ENCODE results near the gene NECTIN1.

The NECTIN1 gene

GRCh38 chr11:119627286-119627685, 101.7 kb downstream of the NECTIN1 start:
- no peak overlapping the region for H3K4me3 ChIP-seq (replicated peaks; ENCODE audit: insufficient read depth, low read length)
- H3K27me3 ChIP-seq (ENCODE audit: insufficient read depth, poor library complexity, severe bottlenecking), result no peaks in the 10 kb centered on the region
- no peak for DNase-seq (ENCODE audit: low read depth in 1 of 2, low spot score in 1 of 2)
- TF ChIP-seq GABPA (IDR thresholded peaks at IDR 0.05; ENCODE audit: low read depth), result no peak
- TF ChIP-seq SPI1 (IDR thresholded peaks at IDR 0.05; ENCODE audit: borderline replicate concordance, low read depth), result no peak
- TF ChIP-seq POLR2AphosphoS5 (IDR thresholded peaks at IDR 0.05; ENCODE audit: low read depth), result no peak
- TF ChIP-seq CTCF (IDR thresholded peaks at IDR 0.05; ENCODE audit: insufficient read depth, low read length), result no peak
- no peak for TF ChIP-seq REST (IDR thresholded peaks at IDR 0.05; ENCODE audit: insufficient replicate concordance, low read depth)
- no peak overlapping the region for H3K27ac ChIP-seq (replicated peaks)

GRCh38 chr11:119626871-119627270, 102.1 kb downstream of the NECTIN1 start:
- DNase-seq (ENCODE audit: low read depth in 1 of 2, low spot score in 1 of 2), result peak in 1 of 2 experiments; percentile 81
- Histone ChIP-seq H3K4me3 (replicated peaks; ENCODE audit: insufficient read depth, low read length) (no peak overlapping the region), H3K27me3 (ENCODE audit: insufficient read depth, poor library complexity, severe bottlenecking) (no peaks in the 10 kb centered on the region), H3K27ac (replicated peaks) (no peak overlapping the region)
- TF ChIP-seq GABPA (IDR thresholded peaks at IDR 0.05; ENCODE audit: low read depth) (no peak), CTCF (IDR thresholded peaks at IDR 0.05; ENCODE audit: insufficient read depth, low read length) (no peak), SPI1 (IDR thresholded peaks at IDR 0.05; ENCODE audit: borderline replicate concordance, low read depth) (no peak), REST (IDR thresholded peaks at IDR 0.05; ENCODE audit: insufficient replicate concordance, low read depth) (no peak), POLR2AphosphoS5 (IDR thresholded peaks at IDR 0.05; ENCODE audit: low read depth) (no peak)

GRCh38 chr11:119626197-119626841, 102.7 kb downstream of the NECTIN1 start:
- DNase-seq (ENCODE audit: low read depth in 1 of 2, low spot score in 1 of 2), result no peak
- no peak for TF ChIP-seq SPI1 (IDR thresholded peaks at IDR 0.05; ENCODE audit: borderline replicate concordance, low read depth)
- TF ChIP-seq POLR2AphosphoS5 (IDR thresholded peaks at IDR 0.05; ENCODE audit: low read depth), result no peak
- H3K27ac ChIP-seq (replicated peaks), result no peak overlapping the region
- no peak overlapping the region for H3K4me3 ChIP-seq (replicated peaks; ENCODE audit: insufficient read depth, low read length)
- no peaks in the 10 kb centered on the region for H3K27me3 ChIP-seq (ENCODE audit: insufficient read depth, poor library complexity, severe bottlenecking)

GRCh38 chr11:119625206-119625978, 103.6 kb downstream of the NECTIN1 start:
- no peak overlapping the region for H3K27ac ChIP-seq (replicated peaks)
- H3K27me3 ChIP-seq (ENCODE audit: insufficient read depth, poor library complexity, severe bottlenecking), result no peaks in the 10 kb centered on the region
- DNase-seq (ENCODE audit: low read depth in 1 of 2, low spot score in 1 of 2), result no peak
- no peak for TF ChIP-seq GABPA (IDR thresholded peaks at IDR 0.05; ENCODE audit: low read depth)
- H3K4me3 ChIP-seq (replicated peaks; ENCODE audit: insufficient read depth, low read length), result no peak overlapping the region
